RWPE1 (cell line): ENCODE data around the gene NKIRAS1.
"Not testable (repeated sequence)": the region's sequence is repeated elsewhere in the genome, so short reads cannot be mapped to it uniquely, and the experiment has no call there.

Experiments
- CTCF ChIA-PET: fragments of 350-600 bp; sonication (Branson Sonifier 250); formaldehyde crosslinking; extraction: SDS; loops from one replicate; lab custom pipeline; 2021; lab: Yijun Ruan, JAX
- POLR2A ChIA-PET: fragments of 400-600 bp; formaldehyde crosslinking; extraction: SDS; loops from one replicate; lab custom pipeline; 2020; ENCODE audit warnings: antibody characterized with exemption; ENCODE audit not compliant: low non-redundant PET; lab: Yijun Ruan, JAX
- DNase-seq: peaks from one replicate; pipeline ENCODE4 v3.0.0; 2012; ENCODE audit warnings: low spot score
- H3K27ac ChIP-seq: fragments of 450-650 bp; 2 replicates; pipeline ENCODE4 v1.5.1; 2017
- TF ChIP-seq, protein P1 (sequence below): fragments of 450-650 bp; conservative IDR thresholded peaks from 2 replicates; pipeline ENCODE4 v1.5.1; 2017; ENCODE audit warnings: low read depth, mild to moderate bottlenecking

The NKIRAS1 gene

DNA sequence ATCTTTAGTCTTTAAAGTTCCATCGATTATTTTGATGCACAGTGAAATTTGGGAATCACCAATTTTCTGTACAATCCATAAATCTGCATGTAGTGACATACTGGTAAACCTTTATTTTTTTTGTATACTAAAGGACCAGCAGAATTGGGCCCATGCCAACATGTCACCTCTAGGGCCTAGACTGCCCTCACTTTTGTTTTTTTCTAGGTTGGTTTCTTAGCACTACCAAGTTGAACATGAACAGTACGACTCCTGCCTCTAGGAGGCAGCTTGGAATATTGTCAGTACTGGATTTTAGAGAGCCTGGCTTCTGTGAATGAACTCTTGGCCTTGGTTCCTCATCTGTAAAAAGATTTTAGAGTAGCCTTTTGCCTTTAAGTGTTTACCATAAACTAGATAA lies 32.3 kb downstream of the NKIRAS1 start:
- no peak for DNase-seq
- POLR2A ChIA-PET = no interaction called here
- CTCF ChIA-PET = interaction anchor here (0.6 to 0.7 kb wide), 2 partner anchors 73 to 630 kb away, joined by 3 read pairs; no protein-coding TSS in a partner anchor
- no peak overlapping the region for H3K27ac ChIP-seq
- TF ChIP-seq, protein P1, sequence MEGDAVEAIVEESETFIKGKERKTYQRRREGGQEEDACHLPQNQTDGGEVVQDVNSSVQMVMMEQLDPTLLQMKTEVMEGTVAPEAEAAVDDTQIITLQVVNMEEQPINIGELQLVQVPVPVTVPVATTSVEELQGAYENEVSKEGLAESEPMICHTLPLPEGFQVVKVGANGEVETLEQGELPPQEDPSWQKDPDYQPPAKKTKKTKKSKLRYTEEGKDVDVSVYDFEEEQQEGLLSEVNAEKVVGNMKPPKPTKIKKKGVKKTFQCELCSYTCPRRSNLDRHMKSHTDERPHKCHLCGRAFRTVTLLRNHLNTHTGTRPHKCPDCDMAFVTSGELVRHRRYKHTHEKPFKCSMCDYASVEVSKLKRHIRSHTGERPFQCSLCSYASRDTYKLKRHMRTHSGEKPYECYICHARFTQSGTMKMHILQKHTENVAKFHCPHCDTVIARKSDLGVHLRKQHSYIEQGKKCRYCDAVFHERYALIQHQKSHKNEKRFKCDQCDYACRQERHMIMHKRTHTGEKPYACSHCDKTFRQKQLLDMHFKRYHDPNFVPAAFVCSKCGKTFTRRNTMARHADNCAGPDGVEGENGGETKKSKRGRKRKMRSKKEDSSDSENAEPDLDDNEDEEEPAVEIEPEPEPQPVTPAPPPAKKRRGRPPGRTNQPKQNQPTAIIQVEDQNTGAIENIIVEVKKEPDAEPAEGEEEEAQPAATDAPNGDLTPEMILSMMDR = no peak

DNA sequence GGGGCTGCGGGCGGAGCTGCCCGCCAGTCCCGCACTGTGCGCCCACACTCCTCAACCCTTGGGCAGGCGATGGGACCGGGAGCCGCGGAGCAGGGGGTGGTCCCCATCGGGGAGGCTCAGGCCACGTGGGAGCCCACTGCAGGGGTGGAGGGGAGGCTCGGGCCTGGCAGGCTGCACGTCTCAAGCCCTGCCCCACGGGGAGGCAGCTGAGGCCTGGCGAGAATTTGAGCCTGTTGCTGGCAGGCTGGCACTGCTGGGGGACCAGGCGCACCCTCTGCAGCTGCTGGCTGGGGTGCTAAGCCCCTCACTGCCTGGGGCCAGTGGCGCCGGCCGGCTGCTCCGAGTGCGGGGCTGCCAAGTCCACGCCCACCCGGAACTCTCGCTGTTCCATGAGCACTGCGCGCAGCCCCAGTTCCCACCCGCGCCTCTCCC lies 34.3 kb downstream of the NKIRAS1 start:
- ChIA-PET POLR2A (no interaction called here), CTCF (interaction anchor here (0.5 kb wide), 1 partner anchor 8 kb away, joined by 4 read pairs; no protein-coding TSS in a partner anchor)
- H3K27ac ChIP-seq = no peak overlapping the region
- no peak for DNase-seq
- TF ChIP-seq, protein P1 = no peak

DNA sequence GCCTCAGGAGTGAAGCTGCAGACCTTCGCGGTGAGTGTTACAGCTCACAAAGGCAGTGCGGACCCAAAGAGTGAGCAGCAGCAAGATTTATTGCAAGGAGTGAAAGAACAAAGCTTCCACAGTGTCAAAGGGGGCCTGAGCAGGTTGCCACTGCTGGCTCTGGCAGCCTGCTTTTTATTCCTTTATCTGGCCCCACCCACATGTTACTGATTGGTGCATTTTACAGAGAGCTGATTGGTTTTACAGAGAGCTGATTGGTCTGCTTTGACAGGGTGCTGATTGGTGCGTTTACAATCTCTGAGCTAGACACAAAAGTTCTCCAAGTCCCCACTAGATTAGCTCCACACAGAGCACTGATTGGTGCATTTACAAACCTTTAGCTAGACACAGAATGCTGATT lies 34.8 kb downstream of the NKIRAS1 start:
- DNase-seq, H3K27ac ChIP-seq, POLR2A ChIA-PET: not testable (repeated sequence)
- CTCF ChIA-PET = interaction anchor here (0.5 kb wide), 1 partner anchor 8 kb away, joined by 4 read pairs; no protein-coding TSS in a partner anchor

DNA sequence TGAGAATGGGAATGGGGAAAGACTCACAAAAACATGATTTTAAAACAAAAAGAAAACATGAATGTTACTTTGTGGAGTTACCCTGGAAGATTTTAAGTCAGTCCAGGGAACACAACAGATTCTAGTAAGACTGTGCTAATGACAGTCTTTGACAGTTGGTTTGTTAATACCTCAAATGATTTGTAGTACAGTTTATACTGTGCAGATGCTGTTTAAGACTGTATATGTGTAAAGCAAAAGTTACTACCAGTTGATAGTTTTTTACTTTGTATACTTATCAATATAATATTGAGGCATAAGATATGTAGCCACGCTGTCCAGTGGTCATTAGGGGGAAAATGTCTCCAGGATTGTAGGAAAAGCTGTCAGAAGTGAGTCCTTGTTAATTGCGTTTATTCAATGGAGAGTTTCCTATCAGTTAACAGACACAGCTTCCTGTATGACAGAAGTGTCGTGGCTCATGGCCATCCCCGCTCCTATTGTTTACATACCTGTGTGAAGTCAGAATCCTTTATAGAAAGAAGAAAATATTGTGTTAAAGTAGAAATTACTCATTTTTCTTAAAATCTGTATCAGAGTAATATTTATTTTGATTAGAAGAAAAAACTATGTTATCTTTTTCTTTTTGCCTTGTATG lies 36.0 kb downstream of the NKIRAS1 start:
- TF ChIP-seq, protein P1 = no peak
- H3K27ac ChIP-seq = no peak overlapping the region
- POLR2A ChIA-PET = no interaction called here
- no peak for DNase-seq
- CTCF ChIA-PET = no interaction called here

DNA sequence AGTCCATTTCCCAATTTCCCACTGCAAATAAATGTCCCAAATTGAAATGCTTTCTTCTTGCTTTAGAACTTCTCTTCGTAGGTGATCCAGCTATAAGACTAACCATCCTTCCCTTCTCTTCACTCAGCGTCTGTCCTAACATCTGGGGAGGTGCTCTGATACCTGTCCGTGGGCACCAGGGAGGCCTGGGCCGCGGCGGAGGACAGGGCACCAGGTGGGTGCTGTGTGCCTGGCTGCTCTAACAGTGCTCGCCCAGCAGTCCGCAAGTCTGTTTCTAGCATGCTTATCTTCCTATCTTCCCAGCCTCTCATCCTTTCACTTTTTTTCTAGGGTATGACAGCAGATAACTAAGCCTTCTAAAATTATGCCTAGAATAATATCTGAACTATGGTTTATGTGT lies 37.3 kb downstream of the NKIRAS1 start:
- POLR2A ChIA-PET = no interaction called here
- CTCF ChIA-PET = no interaction called here
- DNase-seq = no peak
- TF ChIP-seq, protein P1 = no peak
- no peak overlapping the region for H3K27ac ChIP-seq

DNA sequence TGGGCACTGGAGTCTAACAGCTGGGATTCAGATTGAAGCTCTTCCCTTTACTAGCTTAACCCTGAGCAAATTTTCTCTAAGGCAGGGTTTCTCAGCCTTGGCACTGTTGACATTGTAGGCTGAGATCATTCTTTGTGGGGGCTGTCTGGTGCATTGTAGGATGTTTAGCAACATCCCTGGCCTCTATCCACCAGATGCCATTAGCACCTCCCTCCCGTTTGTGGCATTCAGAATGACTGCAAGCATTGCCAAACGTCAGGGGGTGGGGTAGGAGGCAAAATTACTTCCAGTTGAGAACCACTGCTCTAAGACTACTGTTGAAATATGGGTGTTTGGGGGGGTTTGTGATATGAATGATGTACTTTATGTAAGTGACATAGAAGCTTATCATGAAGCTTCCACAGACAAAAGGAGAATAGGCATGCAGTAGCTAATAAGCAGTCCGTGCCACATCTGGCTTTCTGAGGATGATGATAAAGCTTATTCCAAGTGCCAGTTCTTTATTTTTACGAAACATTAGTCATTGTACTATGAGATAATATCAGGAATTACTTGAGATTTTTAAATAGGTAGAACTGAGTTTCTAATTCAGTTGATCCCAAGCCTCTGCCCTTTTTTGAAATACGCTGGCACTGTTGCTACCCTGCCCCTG lies 39.3 kb downstream of the NKIRAS1 start:
- CTCF ChIA-PET = no interaction called here
- DNase-seq = peak; percentile 27
- POLR2A ChIA-PET = no interaction called here
- TF ChIP-seq, protein P1 = no peak
- H3K27ac ChIP-seq = peak overlapping the region; percentile 40

DNA sequence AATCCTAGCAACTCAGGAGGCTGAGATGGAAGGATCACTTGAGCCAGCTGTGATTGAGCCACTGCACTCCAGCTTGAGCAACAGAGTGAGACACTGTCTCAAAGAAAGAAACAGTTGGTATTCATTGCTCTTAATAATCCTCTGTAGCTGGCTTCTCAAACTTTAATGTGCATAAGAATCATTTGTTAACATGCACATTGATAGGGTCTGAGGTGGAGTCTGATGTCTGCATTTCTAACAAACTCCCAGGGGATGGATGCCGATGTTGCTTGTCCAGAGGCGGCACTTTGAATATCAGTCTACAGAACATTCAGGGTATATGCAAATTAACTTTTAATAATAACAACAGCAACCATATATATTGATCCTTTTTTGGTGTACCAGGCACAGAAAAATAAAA lies 39.9 kb downstream of the NKIRAS1 start:
- TF ChIP-seq, protein P1 = no peak
- ChIA-PET POLR2A (no interaction called here), CTCF (no interaction called here)
- peak overlapping the region; percentile 40; the same call in 1 of the 2 replicates for H3K27ac ChIP-seq
- no peak for DNase-seq
